Right lung (tissue), 5 donors: ENCODE results near the gene CNIH1. TPM values are rescaled to one million over a fixed set of nuclear protein-coding genes. Genes with fewer than 3 reads are reported as not detected.
"Not testable (repeated sequence)": the region's sequence is repeated elsewhere in the genome, so short reads cannot be mapped to it uniquely, and the experiment has no call there.

Experiments used
- DNase-seq, 2 donors: peaks; one replicate each; pipeline ENCODE4 v3.0.0-alpha.2; 2013
- polyA plus RNA-seq, 5 donors: library from polyadenylated mRNA; unstranded; fragments of 120-200 nt; gene quantifications; one replicate each; pipeline versions ENCODE4 v1.2.1 to v1.2.3, GENCODE V29; 2013; ENCODE audit warnings: inconsistent platforms in 1 of 5, low replicate concordance in 1 of 5; ENCODE audit not compliant: insufficient read length in 5 of 5, insufficient read depth in 1 of 5

Gene CNIH1
- polyA plus RNA-seq, 5 donors = 115 to 163 (median 141) TPM

DNA sequence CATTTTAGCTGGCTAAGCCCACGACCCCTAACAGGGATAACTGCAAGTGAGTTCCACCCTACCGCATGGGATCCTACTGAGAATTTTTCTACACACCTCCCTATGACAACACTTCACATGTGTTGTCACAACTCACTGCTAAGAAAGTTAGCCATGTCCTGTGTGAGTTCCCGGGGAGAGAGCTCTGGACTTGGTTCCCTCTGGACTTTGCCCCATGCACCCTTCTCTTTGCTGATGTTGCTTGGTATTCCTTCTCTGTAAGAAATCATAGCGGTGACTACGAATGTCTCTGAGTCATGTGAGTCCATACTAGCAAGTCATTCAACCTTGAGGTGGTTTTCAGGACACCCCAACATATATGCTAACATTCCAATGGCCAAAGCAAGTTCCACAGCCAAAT, 53.8 kb downstream of the CNIH1 start:
- no peak for DNase-seq

DNA sequence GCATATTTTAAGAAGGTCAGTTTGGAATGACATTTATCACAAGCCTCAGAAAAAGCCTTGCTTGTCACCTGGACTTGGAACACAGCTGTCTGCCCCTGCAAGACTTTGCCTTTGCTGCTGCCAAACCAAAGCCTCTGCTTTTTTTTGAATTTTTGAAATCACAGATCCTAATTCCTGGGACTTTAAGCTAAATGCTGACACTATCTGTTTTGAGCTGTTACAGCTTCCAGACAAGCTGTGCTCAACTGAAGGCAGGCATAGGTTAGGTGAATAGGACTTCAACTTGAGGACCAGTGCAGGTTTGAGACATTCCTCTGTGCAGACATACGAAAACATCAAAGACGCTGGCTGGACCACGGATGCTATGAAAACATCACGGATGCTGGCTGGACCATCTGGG, 55.6 kb downstream of the CNIH1 start:
- DNase-seq = no peak

DNA sequence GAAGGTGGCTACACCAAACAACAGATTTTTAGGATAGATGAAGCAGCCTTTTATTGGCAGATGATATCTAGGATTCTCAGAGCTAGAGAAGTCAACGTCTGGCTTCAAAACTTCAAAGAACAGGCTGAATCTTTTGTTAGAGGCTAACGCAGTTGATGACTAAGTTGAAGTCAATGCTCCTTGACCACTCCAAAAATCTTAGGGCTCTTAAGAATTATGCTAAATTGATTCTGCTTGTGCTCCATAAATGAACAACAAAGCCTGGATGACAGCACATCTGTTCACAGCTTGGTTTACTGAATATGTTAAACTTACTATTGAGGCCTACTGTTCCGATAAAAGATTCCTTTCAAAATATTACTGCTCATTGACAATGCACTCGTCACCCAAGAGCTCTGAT, 57.3 kb downstream of the CNIH1 start:
- no peak for DNase-seq

DNA sequence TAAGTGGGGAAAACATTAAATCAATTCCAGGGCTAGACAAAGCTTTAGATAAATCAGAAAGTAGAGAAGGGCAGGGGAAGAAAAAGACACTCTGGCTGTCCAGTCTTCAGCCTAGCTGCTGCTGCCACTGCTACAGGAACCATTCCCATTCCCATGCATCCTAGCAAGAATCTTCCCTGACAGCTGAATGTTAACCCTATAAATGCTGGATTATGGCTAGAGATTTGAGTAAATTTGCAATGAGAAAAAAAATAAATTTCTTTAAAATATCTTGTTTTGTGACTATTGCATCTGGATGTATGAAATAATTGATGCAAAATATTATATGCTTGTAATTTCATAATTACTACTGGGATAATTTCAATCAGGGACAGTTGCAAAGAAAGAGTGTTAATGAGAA, 59.4 kb downstream of the CNIH1 start:
- no peak for DNase-seq

DNA sequence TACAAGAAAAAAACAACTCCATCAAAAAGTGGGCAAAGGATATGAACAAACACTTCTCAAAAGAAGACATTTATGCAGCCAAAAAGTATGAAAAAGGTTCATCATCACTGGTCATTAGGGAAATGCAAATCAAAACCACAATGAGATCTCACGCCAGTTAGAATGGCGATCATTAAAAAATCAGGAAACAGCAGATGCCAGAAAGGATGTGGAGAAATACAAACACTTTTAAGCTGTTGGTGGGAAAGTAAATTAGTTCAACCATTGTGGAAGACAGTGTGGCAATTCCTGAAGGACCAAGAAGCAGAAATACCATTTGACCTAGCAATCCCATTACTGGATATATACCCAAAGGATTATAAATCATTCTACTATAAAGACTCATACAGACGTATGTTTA, 60.6 kb downstream of the CNIH1 start:
- not testable (repeated sequence) for DNase-seq

DNA sequence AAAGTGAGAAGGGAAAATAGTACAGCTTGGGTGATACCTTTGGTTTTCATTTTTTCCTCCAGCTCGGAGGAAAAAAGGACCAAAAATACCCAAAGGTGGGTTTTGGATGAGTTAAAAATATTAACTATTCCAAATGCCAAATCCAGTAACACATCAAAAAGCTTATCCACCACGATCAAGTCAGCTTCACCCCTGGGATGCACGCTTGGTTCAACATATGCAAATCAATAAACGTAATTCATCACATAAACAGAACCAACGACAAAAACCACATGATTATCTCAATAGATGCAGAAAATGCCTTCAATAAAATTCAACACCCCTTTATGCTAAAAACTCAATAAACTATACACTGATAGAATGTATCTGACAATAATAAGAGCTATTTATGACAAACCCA, 62.3 kb downstream of the CNIH1 start:
- not testable (repeated sequence) for DNase-seq

DNA sequence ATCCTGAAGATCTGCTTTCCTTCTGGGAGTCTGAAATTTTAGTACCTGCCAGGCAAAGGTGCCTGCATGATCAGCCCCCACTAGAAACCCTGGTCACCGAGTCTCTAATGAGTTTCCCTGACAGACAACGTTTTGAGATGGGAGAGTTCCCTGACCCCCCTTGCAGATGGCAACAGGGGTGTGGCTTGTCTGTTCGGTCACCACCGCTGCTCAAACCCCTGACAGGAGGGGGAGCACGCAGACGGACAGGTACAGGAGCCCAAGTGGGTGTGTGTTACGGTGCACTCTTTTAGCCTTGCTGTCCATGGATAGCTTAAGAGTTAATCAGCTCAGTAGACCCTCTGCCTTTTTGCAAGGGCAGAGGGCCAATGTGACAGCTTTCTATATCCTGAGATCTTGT, 63.7 kb downstream of the CNIH1 start:
- no peak for DNase-seq

DNA sequence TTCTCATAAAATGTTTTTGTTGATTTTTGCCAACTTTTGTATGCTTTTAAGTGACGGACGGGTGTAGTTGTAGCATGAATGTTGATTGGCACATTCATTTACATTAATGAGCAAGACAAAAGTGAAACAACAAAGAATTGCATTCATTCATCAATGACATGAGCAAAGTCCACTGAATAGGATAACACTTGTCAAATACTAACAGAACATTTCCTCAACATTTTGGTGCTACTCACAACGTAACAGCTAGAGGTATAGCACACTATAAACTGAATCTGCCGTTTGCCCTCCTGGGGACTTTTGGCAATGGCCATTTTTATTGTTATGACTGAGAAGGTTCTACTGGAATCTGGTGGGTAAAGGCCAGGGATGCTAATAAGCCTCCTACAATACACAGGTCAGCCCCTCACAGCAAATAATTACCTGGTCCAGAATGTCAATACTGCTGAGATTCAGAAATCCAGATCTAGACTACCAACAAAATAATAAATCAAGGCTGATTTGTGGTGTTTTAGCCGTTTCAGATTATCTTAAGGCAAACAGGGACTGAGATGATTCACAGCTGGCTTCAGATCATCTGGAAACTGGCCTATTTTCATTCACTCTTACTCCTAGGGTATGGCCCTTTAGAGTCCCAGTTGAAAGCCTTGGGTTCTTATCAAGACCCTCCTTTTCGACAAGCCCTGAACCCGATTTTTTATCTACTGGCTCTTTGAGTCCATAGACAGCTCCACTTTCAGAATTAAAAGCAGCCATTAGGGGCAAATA, 66.9 kb downstream of the CNIH1 start:
- no peak for DNase-seq

Other genes starting within 250 kb of the CNIH1 start
- 10 to 100 TPM; 15.8 to 45.0 (median 28.1) TPM for gene CDKN3, start 44.4 kb downstream of the CNIH1 start, polyA plus RNA-seq
- gene GMFB, start 47.6 kb upstream of the CNIH1 start, polyA plus RNA-seq = 10 to 100 TPM; 52.7 to 88.9 (median 65.6) TPM
- 10 to 100 TPM; 24.2 to 32.4 (median 28.9) TPM for gene CGRRF1, start 68.5 kb upstream of the CNIH1 start, polyA plus RNA-seq
- gene SAMD4A, start 125.8 kb upstream of the CNIH1 start, polyA plus RNA-seq = 1 to 10 TPM; 4.9 to 9.8 (median 7.9) TPM